Measurements from ENCODE around the gene MYLK. TPM values are rescaled to one million over a fixed set of nuclear protein-coding genes. Genes with fewer than 3 reads are reported as not detected.

MYLK gene
- total and polyA plus RNA-seq, 9 of the 15 experiments (the other 6 are each of a cell fraction or from before 2014, with no cell fraction given), result 0.11 to 0.53 (median 0.18) TPM; not detected in 2

DNA sequence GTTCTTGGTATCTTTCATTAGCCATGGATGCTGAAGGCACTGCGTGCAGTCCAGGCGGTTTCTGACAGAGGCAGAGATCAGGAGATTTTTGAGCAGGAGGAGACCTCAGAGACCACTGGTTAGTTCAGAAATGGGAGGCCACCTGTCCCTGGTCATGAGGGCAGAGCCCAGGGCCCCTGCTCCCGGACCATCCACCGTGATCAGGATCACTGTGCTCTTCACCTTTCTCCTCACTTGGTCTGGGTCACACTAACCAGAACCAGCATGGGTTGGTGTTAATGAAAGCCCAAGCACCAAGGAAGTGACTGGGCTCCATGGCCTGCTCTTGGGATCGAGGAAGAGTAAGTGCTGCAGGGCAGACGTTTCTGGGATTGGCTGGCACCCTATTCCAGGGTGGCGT lies 257.3 kb downstream of the MYLK start (continued):
- TF ChIP-seq, protein P1, sequence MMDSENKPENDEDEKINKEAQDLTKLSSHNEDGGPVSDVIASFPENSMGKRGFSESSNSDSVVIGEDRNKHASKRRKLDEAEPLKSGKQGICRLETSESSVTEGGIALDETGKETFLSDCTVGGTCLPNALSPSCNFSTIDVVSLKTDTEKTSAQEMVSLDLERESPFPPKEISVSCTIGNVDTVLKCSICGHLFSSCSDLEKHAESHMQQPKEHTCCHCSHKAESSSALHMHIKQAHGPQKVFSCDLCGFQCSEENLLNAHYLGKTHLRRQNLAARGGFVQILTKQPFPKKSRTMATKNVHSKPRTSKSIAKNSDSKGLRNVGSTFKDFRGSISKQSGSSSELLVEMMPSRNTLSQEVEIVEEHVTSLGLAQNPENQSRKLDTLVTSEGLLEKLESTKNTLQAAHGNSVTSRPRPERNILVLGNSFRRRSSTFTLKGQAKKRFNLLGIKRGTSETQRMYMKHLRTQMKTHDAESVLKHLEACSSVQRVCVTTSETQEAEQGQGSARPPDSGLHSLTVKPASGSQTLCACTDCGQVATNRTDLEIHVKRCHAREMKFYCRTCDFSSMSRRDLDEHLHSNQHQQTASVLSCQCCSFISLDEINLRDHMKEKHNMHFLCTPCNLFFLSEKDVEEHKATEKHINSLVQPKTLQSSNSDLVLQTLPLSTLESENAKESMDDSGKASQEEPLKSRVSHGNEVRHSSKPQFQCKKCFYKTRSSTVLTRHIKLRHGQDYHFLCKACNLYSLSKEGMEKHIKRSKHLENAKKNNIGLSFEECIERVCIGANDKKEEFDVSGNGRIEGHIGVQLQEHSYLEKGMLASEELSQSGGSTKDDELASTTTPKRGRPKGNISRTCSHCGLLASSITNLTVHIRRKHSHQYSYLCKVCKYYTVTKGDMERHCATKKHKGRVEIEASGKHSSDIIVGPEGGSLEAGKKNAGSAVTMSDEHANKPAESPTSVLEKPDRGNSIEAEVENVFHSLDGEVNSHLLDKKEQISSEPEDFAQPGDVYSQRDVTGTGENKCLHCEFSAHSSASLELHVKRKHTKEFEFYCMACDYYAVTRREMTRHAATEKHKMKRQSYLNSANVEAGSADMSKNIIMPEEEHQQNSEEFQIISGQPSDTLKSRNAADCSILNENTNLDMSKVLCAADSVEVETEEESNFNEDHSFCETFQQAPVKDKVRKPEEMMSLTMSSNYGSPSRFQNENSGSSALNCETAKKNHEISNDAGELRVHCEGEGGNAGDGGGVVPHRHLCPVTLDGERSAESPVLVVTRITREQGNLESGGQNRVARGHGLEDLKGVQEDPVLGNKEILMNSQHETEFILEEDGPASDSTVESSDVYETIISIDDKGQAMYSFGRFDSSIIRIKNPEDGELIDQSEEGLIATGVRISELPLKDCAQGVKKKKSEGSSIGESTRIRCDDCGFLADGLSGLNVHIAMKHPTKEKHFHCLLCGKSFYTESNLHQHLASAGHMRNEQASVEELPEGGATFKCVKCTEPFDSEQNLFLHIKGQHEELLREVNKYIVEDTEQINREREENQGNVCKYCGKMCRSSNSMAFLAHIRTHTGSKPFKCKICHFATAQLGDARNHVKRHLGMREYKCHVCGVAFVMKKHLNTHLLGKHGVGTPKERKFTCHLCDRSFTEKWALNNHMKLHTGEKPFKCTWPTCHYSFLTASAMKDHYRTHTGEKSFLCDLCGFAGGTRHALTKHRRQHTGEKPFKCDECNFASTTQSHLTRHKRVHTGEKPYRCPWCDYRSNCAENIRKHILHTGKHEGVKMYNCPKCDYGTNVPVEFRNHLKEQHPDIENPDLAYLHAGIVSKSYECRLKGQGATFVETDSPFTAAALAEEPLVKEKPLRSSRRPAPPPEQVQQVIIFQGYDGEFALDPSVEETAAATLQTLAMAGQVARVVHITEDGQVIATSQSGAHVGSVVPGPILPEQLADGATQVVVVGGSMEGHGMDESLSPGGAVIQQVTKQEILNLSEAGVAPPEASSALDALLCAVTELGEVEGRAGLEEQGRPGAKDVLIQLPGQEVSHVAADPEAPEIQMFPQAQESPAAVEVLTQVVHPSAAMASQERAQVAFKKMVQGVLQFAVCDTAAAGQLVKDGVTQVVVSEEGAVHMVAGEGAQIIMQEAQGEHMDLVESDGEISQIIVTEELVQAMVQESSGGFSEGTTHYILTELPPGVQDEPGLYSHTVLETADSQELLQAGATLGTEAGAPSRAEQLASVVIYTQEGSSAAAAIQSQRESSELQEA (IDR thresholded peaks at IDR 0.05; ENCODE audit: low read depth), result no peak
- TF ChIP-seq, protein P2, sequence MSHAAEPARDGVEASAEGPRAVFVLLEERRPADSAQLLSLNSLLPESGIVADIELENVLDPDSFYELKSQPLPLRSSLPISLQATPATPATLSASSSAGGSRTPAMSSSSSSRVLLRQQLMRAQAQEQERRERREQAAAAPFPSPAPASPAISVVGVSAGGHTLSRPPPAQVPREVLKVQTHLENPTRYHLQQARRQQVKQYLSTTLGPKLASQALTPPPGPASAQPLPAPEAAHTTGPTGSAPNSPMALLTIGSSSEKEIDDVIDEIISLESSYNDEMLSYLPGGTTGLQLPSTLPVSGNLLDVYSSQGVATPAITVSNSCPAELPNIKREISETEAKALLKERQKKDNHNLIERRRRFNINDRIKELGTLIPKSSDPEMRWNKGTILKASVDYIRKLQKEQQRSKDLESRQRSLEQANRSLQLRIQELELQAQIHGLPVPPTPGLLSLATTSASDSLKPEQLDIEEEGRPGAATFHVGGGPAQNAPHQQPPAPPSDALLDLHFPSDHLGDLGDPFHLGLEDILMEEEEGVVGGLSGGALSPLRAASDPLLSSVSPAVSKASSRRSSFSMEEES (CRISPR knock-in tag; IDR thresholded peaks at IDR 0.05), result no peak
- TF ChIP-seq, protein P3, sequence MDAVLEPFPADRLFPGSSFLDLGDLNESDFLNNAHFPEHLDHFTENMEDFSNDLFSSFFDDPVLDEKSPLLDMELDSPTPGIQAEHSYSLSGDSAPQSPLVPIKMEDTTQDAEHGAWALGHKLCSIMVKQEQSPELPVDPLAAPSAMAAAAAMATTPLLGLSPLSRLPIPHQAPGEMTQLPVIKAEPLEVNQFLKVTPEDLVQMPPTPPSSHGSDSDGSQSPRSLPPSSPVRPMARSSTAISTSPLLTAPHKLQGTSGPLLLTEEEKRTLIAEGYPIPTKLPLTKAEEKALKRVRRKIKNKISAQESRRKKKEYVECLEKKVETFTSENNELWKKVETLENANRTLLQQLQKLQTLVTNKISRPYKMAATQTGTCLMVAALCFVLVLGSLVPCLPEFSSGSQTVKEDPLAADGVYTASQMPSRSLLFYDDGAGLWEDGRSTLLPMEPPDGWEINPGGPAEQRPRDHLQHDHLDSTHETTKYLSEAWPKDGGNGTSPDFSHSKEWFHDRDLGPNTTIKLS (IDR thresholded peaks at IDR 0.05; ENCODE audit: borderline replicate concordance, low read depth), result no peak
- TF ChIP-seq, protein P4, sequence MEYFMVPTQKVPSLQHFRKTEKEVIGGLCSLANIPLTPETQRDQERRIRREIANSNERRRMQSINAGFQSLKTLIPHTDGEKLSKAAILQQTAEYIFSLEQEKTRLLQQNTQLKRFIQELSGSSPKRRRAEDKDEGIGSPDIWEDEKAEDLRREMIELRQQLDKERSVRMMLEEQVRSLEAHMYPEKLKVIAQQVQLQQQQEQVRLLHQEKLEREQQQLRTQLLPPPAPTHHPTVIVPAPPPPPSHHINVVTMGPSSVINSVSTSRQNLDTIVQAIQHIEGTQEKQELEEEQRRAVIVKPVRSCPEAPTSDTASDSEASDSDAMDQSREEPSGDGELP (CRISPR knock-in tag; IDR thresholded peaks at IDR 0.05; ENCODE audit: borderline replicate concordance), result no peak
- TF ChIP-seq SMARCA5 (IDR thresholded peaks at IDR 0.05) (no peak), ZNF444 (CRISPR knock-in tag; IDR thresholded peaks at IDR 0.05) (no peak), HMG20A (CRISPR knock-in tag; conservative IDR thresholded peaks at IDR 0.05) (no peak)

All from K562 (cell line).